OCI-LY7 (cell line): ENCODE data around the gene ACP7. TPM values are rescaled to one million over a fixed set of nuclear protein-coding genes. Genes with fewer than 3 reads are reported as not detected.

Source experiments
- BruUV-seq: library from RNA; stranded (reverse); fragments of 400-500 nt; replicated peaks from 2 replicates; lab custom pipeline; 2021; lab: Mats Ljungman, UMichigan
- CTCF ChIA-PET: fragments of 300-600 bp; sonication (Branson Sonifier 250); formaldehyde crosslinking; loops from one replicate; lab custom pipeline; 2022; ENCODE audit warnings: antibody characterized with exemption; ENCODE audit not compliant: unreplicated experiment; lab: Charles Lee
- POLR2A ChIA-PET: fragments of 300-600 bp; sonication (Branson Sonifier 250); formaldehyde crosslinking; loops from one replicate; lab custom pipeline; 2022; ENCODE audit warnings: antibody characterized with exemption; lab: Charles Lee
- DNase-seq: peaks from one replicate; pipeline ENCODE4 v3.0.0-alpha.2; 2015; ENCODE audit warnings: low spot score
- H2AFZ ChIP-seq: fragments of 200-600 bp; sonication (generic), shearing (Covaris generic); 2 replicates; pipeline ENCODE4 v1.6.1; 2014; ENCODE audit warnings: mild to moderate bottlenecking, antibody characterized with exemption, low read length, moderate library complexity
- H3K27ac ChIP-seq: fragments of 200-600 bp; sonication (generic); 2 replicates; pipeline ENCODE4 v1.5.1; 2014; ENCODE audit warnings: mixed run types, low read depth, mild to moderate bottlenecking, moderate library complexity, low read length, inconsistent platforms; ENCODE audit not compliant: poor library complexity, severe bottlenecking
- H3K36me3 ChIP-seq: fragments of 200-600 bp; sonication (generic); 2 replicates; pipeline ENCODE4 v1.6.1; 2014; ENCODE audit warnings: mild to moderate bottlenecking, antibody characterized with exemption, low read length, moderate library complexity, mixed read lengths; ENCODE audit not compliant: insufficient read depth
- H3K4me1 ChIP-seq: fragments of 200-600 bp; sonication (generic); 2 replicates; pipeline ENCODE4 v1.5.1; 2014; ENCODE audit warnings: mild to moderate bottlenecking, low read length; ENCODE audit not compliant: insufficient read depth, poor library complexity, severe bottlenecking
- H3K4me2 ChIP-seq: fragments of 200-600 bp; sonication (generic); 2 replicates; pipeline ENCODE4 v1.6.1; 2014; ENCODE audit warnings: mild to moderate bottlenecking, low read length
- H3K4me3 ChIP-seq: fragments of 200-600 bp; sonication (generic); 2 replicates; pipeline ENCODE4 v1.5.1; 2014; ENCODE audit warnings: mild to moderate bottlenecking, low read depth, low read length; ENCODE audit not compliant: poor library complexity, severe bottlenecking
- H3K79me2 ChIP-seq: fragments of 200-600 bp; sonication (generic); 2 replicates; pipeline ENCODE4 v1.6.1; 2016; ENCODE audit warnings: low read depth, mild to moderate bottlenecking, low read length, moderate library complexity, mixed read lengths; ENCODE audit not compliant: insufficient read depth
- H3K9me2 ChIP-seq: fragments of 200-600 bp; sonication (generic); 2 replicates; pipeline ENCODE4 v1.6.1; 2016; ENCODE audit warnings: mild to moderate bottlenecking, low read length, mixed read lengths; ENCODE audit not compliant: insufficient read depth
- H3K9me3 ChIP-seq: fragments of 200-600 bp; sonication (generic); 2 replicates; pipeline ENCODE4 v1.6.1; 2014; ENCODE audit warnings: mild to moderate bottlenecking, mixed run types, low read length, mixed read lengths
- H4K20me1 ChIP-seq: fragments of 200-600 bp; sonication (generic); 2 replicates; pipeline ENCODE4 v1.6.1; 2014; ENCODE audit warnings: mild to moderate bottlenecking, antibody characterized with exemption, low read length, moderate library complexity, mixed read lengths; ENCODE audit not compliant: insufficient read depth
- EZH2phosphoT487 ChIP-seq: fragments of 200-600 bp; sonication (generic); IDR thresholded peaks from 2 replicates; pipeline ENCODE4 v1.6.1; 2018; ENCODE audit warnings: low read depth, borderline replicate concordance, mild to moderate bottlenecking, mixed run types, antibody characterized with exemption, low read length, moderate library complexity, mixed read lengths
- intact Hi-C: fragments of 100-400 bp; cut with micrococcal nuclease; formaldehyde crosslinking; loops from one replicate; pipeline ENCODE4 v1.10.0; 2022; ENCODE audit not compliant: unreplicated experiment
- total RNA-seq, 2 experiments: library from RNA; depleted of rRNA in 1 of 2; stranded (reverse); fragments of >200 nt in 1 of 2; shearing (Covaris generic) in 1 of 2; gene quantifications; 2 replicates each; pipeline ENCODE4 v1.2.3, GENCODE V29; 2014 to 2022
- TF ChIP-seq, protein P1 (sequence below): fragments of 200-600 bp; sonication (generic); conservative IDR thresholded peaks from 2 replicates; pipeline ENCODE4 v1.5.1; 2014; ENCODE audit warnings: mild to moderate bottlenecking, antibody characterized with exemption, low read length, moderate library complexity, mixed read lengths

ACP7 gene
- total RNA-seq, 2 experiments from 2014 or later: not detected

DNA sequence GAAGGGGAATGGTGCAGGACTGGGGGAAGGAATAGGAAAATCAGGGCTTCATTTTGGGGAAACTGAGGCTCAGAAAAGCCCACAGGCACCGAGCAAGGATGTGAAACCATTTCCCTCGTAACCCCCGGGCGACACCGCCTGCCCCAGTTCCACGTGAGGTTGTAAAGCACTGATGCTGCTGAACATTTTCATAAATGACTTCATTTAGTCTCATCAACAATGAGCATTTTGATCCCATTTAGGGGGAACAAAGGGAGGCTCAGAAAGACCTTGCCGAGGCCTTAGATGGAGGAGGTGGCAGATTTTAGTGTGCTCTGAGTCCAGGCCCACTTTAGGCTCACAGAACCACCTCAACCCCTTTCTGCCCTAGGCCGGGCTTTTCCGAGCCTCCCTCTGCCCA lies 31.3 kb upstream of the ACP7 start:
- H3K9me2 ChIP-seq: no peaks in the 10 kb centered on the region
- intact Hi-C loops: no loop called here
- no peak overlapping the region for H3K27ac ChIP-seq
- H3K4me2 ChIP-seq: no peak overlapping the region
- ChIA-PET POLR2A (no interaction called here), CTCF (no interaction called here)
- H3K4me1 ChIP-seq: no peaks in the 10 kb centered on the region
- no peak for DNase-seq
- no peaks in the 10 kb centered on the region for H3K36me3 ChIP-seq
- no peak for TF ChIP-seq EZH2phosphoT487
- TF ChIP-seq, protein P1, sequence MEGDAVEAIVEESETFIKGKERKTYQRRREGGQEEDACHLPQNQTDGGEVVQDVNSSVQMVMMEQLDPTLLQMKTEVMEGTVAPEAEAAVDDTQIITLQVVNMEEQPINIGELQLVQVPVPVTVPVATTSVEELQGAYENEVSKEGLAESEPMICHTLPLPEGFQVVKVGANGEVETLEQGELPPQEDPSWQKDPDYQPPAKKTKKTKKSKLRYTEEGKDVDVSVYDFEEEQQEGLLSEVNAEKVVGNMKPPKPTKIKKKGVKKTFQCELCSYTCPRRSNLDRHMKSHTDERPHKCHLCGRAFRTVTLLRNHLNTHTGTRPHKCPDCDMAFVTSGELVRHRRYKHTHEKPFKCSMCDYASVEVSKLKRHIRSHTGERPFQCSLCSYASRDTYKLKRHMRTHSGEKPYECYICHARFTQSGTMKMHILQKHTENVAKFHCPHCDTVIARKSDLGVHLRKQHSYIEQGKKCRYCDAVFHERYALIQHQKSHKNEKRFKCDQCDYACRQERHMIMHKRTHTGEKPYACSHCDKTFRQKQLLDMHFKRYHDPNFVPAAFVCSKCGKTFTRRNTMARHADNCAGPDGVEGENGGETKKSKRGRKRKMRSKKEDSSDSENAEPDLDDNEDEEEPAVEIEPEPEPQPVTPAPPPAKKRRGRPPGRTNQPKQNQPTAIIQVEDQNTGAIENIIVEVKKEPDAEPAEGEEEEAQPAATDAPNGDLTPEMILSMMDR: no peak
- no peak overlapping the region for H2AFZ ChIP-seq
- BruUV-seq: no TSS peak
- no peaks in the 10 kb centered on the region for H3K79me2 ChIP-seq
- H3K9me3 ChIP-seq: no peaks in the 10 kb centered on the region
- no peak overlapping the region for H3K4me3 ChIP-seq
- no peaks in the 10 kb centered on the region for H4K20me1 ChIP-seq

DNA sequence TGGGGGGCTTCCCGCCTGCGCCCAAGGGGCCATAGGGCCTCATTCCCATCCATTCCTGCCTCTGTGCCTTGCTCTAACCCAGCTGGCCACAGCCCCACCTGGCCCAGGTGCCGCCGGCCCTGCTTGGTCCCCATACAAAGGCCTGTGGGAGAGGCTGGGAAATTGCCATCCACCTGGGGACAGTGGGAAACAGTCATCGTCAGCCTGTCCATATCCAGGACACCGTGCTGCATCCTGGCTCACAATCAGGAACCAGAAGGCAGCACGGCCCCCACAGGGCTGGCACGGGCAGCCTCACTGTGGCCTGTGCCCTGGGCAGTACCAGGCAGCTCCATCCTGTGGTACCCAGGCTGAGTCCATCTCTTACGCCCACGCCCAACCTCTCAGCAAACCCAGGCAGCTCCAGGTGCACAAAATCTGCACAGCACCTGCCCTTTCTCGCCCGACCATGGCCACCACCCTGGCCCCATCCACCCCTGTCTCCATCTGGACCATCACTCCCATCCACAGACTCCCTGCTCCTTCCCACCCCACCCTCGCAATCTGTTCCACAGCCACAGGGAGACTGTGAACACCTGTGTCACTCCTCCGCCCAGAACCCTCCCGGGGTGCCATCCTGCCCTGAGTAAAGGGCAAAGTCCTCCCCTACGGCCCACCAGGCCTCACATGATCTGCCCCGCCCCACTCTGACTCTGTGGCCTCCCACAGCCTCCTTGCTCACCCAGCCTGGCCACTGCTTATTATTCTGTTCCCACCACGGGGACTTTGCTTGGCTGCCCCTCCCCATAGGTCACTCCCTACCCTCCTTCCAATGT lies 30.7 kb upstream of the ACP7 start:
- no TSS peak for BruUV-seq
- Histone ChIP-seq H3K4me2 (no peak overlapping the region), H3K4me1 (no peaks in the 10 kb centered on the region), H2AFZ (no peak overlapping the region), H3K9me3 (no peaks in the 10 kb centered on the region), H3K4me3 (no peak overlapping the region), H3K36me3 (no peaks in the 10 kb centered on the region), H3K79me2 (no peaks in the 10 kb centered on the region), H3K27ac (no peak overlapping the region), H3K9me2 (no peaks in the 10 kb centered on the region), H4K20me1 (no peaks in the 10 kb centered on the region)
- no peak for TF ChIP-seq EZH2phosphoT487
- TF ChIP-seq, protein P1: no peak
- intact Hi-C loops: no loop called here
- no peak for DNase-seq
- POLR2A ChIA-PET: interaction anchor here (0.6 kb wide), 1 partner anchor 8 kb away, joined by 4 read pairs; no protein-coding TSS in a partner anchor
- CTCF ChIA-PET: interaction anchor here (0.6 kb wide), 1 partner anchor 21 kb away, joined by 3 read pairs; no protein-coding TSS in a partner anchor

DNA sequence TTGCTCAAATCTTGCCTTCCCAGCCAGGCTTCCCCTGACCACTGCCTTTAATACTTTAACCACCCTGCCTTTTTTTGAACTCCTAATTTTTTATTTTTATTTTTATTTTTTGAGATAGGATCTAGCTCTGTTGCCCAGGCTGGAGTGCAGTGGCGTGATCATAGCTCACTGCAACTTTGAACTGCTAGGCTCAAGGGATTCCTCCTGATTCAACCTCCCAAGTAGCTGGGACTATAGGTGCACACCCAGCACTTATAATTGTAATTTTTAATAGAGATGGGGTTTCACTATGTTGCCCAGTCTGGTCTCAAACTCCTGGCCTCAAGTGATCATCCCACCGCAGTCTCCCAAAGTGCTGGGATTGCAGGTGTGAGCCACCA lies 30.1 kb upstream of the ACP7 start:
- Histone ChIP-seq H3K9me2 (no peaks in the 10 kb centered on the region), H3K9me3 (no peaks in the 10 kb centered on the region), H3K4me2 (no peak overlapping the region), H2AFZ (no peak overlapping the region), H3K4me1 (no peaks in the 10 kb centered on the region), H3K79me2 (no peaks in the 10 kb centered on the region), H3K36me3 (no peaks in the 10 kb centered on the region), H4K20me1 (no peaks in the 10 kb centered on the region), H3K27ac (no peak overlapping the region), H3K4me3 (no peak overlapping the region)
- BruUV-seq: no TSS peak
- no peak for DNase-seq
- TF ChIP-seq EZH2phosphoT487: no peak
- TF ChIP-seq, protein P1: no peak
- intact Hi-C loops: no loop called here
- CTCF ChIA-PET: interaction anchor here (0.6 kb wide), 1 partner anchor 20 kb away, joined by 3 read pairs; no protein-coding TSS in a partner anchor
- POLR2A ChIA-PET: interaction anchor here (0.6 kb wide), 1 partner anchor 8 kb away, joined by 4 read pairs; no protein-coding TSS in a partner anchor
